AG10803 (cell line): ENCODE measurements around the gene NOC2L.
A peak's percentile ranks its signal among the peaks of the same experiment; 100 is the strongest.
"Not testable (repeated sequence)": the region's sequence is repeated elsewhere in the genome, so short reads cannot be mapped to it uniquely, and the experiment has no call there.

Experiments
- DNase-seq: peaks from one replicate; pipeline ENCODE4 v3.0.0; 2010; ENCODE audit warnings: low read depth
- H3K4me3 ChIP-seq: 2 replicates; pipeline ENCODE4 v1.5.1; 2011; ENCODE audit warnings: mild to moderate bottlenecking, low read length, control low read depth
- CTCF ChIP-seq: conservative IDR thresholded peaks from 2 replicates; pipeline ENCODE4 v1.5.1; 2011; ENCODE audit warnings: mild to moderate bottlenecking, low read length, control low read depth, inconsistent platforms

The NOC2L gene

GRCh38 chr1:952603-953002 lies 6.5 kb downstream of the NOC2L start:
- DNase-seq, result no peak
- no peak for TF ChIP-seq CTCF
- H3K4me3 ChIP-seq, result no peak overlapping the region

GRCh38 chr1:952201-952600 lies 6.9 kb downstream of the NOC2L start:
- no peak for DNase-seq
- no peak for TF ChIP-seq CTCF
- H3K4me3 ChIP-seq, result no peak overlapping the region

GRCh38 chr1:951364-951763 lies 7.7 kb downstream of the NOC2L start:
- peak; percentile 19 for DNase-seq
- no peak overlapping the region for H3K4me3 ChIP-seq
- TF ChIP-seq CTCF, result peak; percentile 38

GRCh38 chr1:950881-951280 lies 8.2 kb downstream of the NOC2L start:
- no peak overlapping the region for H3K4me3 ChIP-seq
- no peak for DNase-seq
- TF ChIP-seq CTCF, result no peak

- TF ChIP-seq CTCF, result no peak
- no peak for DNase-seq
- H3K4me3 ChIP-seq, result no peak overlapping the region
Measured at GRCh38 chr1:950268-950667, 8.8 kb downstream of the NOC2L start.

GRCh38 chr1:947958-948357 lies 11.1 kb downstream of the NOC2L start:
- H3K4me3 ChIP-seq, result no peak overlapping the region
- DNase-seq, result no peak
- no peak for TF ChIP-seq CTCF

GRCh38 chr1:946811-947210 lies 12.2 kb downstream of the NOC2L start:
- DNase-seq, H3K4me3 ChIP-seq: not testable (repeated sequence)
